Measurements from ENCODE around the gene CCDC90B. TPM values are rescaled to one million over a fixed set of nuclear protein-coding genes. Genes with fewer than 3 reads are reported as not detected.
A peak's percentile ranks its signal among the peaks of the same experiment; 100 is the strongest.
"Not testable (repeated sequence)": the region's sequence is repeated elsewhere in the genome, so short reads cannot be mapped to it uniquely, and the experiment has no call there.

Gene CCDC90B
- total RNA-seq, 1 donor from 2014 or later = 20.1 TPM

- ATAC-seq (ENCODE audit: poor library complexity) (no peak), DNase-seq (no peak)
- intact Hi-C loops (cut with DNase I) = loop anchor here (5.0 kb wide), 2 partner anchors 428 to 523 kb away; no protein-coding TSS in a partner anchor
Measured at GRCh38 chr11:83294208-83294607, 8.0 kb upstream of the CCDC90B start.

- ATAC-seq (ENCODE audit: poor library complexity) (no peak), DNase-seq (no peak)
- intact Hi-C loops (cut with DNase I) = loop anchor here (5.0 kb wide), 2 partner anchors 429 to 524 kb away; no protein-coding TSS in a partner anchor
Measured at GRCh38 chr11:83293457-83293774, 7.2 kb upstream of the CCDC90B start.

- DNase-seq (no peak), ATAC-seq (ENCODE audit: poor library complexity) (peak; percentile 64)
- intact Hi-C loops (cut with DNase I) = loop anchor here (5.0 kb wide), 2 partner anchors 429 to 524 kb away; no protein-coding TSS in a partner anchor
Measured at GRCh38 chr11:83292709-83293456, 6.7 kb upstream of the CCDC90B start.

- DNase-seq (no peak), ATAC-seq (ENCODE audit: poor library complexity) (no peak)
Measured at GRCh38 chr11:83287631-83288030, 1.5 kb upstream of the CCDC90B start.

GRCh38 chr11:83285151-83285770 is 906 bp downstream of the CCDC90B start:
- DNase-seq (no peak), ATAC-seq (ENCODE audit: poor library complexity) (peak; percentile 74)
- intact Hi-C loops (cut with DNase I) = no loop called here

More at GRCh38 chr11:83287631-83288030, 1.5 kb upstream of the CCDC90B start:
- intact Hi-C loops (cut with DNase I) = no loop called here

- no peak for ATAC-seq (ENCODE audit: poor library complexity)
- intact Hi-C loops (cut with DNase I) = no loop called here
Measured at GRCh38 chr11:83284501-83285150, 1.5 kb downstream of the CCDC90B start.

GRCh38 chr11:83282084-83282716 is 4.0 kb downstream of the CCDC90B start:
- DNase-seq = no peak
- intact Hi-C loops (cut with DNase I) = no loop called here
- ATAC-seq (ENCODE audit: poor library complexity) = no peak

More at GRCh38 chr11:83284501-83285150, 1.5 kb downstream of the CCDC90B start:
- DNase-seq = no peak

- intact Hi-C loops (cut with DNase I) = no loop called here
- DNase-seq (no peak), ATAC-seq (ENCODE audit: poor library complexity) (no peak)
Measured at GRCh38 chr11:83280256-83280655, 5.9 kb downstream of the CCDC90B start.

GRCh38 chr11:83278351-83278750 is 7.8 kb downstream of the CCDC90B start:
- DNase-seq (no peak), ATAC-seq (ENCODE audit: poor library complexity) (no peak)
- intact Hi-C loops (cut with DNase I) = no loop called here

- DNase-seq = no peak
- no peak for ATAC-seq (ENCODE audit: poor library complexity)
- intact Hi-C loops (cut with DNase I) = no loop called here
Measured at GRCh38 chr11:83275888-83276641, 10.1 kb downstream of the CCDC90B start.

GRCh38 chr11:83272627-83273026 is 13.5 kb downstream of the CCDC90B start:
- DNase-seq (no peak), ATAC-seq (ENCODE audit: poor library complexity) (no peak)
- intact Hi-C loops (cut with DNase I) = no loop called here

GRCh38 chr11:83271734-83272133 is 14.4 kb downstream of the CCDC90B start:
- DNase-seq; intact Hi-C loops (cut with DNase I); ATAC-seq (ENCODE audit: poor library complexity): not testable (repeated sequence)

GRCh38 chr11:83269080-83269479 is 17.1 kb downstream of the CCDC90B start:
- intact Hi-C loops (cut with DNase I); ATAC-seq (ENCODE audit: poor library complexity); DNase-seq: not testable (repeated sequence)

- no peak for DNase-seq
- no peak for ATAC-seq (ENCODE audit: poor library complexity)
- intact Hi-C loops (cut with DNase I) = no loop called here
Measured at GRCh38 chr11:83265331-83265730, 20.8 kb downstream of the CCDC90B start.

- intact Hi-C loops (cut with DNase I) = no loop called here
- ATAC-seq (ENCODE audit: poor library complexity) = peak; percentile 95
Measured at GRCh38 chr11:83259559-83259958, 26.6 kb downstream of the CCDC90B start.

GRCh38 chr11:83257761-83258168 is 28.4 kb downstream of the CCDC90B start:
- DNase-seq (no peak), ATAC-seq (ENCODE audit: poor library complexity) (no peak)
- intact Hi-C loops (cut with DNase I) = no loop called here

More at GRCh38 chr11:83259559-83259958, 26.6 kb downstream of the CCDC90B start:
- no peak for DNase-seq

- intact Hi-C loops (cut with DNase I) = no loop called here
- ATAC-seq (ENCODE audit: poor library complexity) (no peak), DNase-seq (no peak)
Measured at GRCh38 chr11:83256602-83257340, 29.4 kb downstream of the CCDC90B start.

GRCh38 chr11:83255366-83255765 is 30.8 kb downstream of the CCDC90B start:
- intact Hi-C loops (cut with DNase I) = no loop called here
- no peak for ATAC-seq (ENCODE audit: poor library complexity)
- no peak for DNase-seq

Data from Right ventricle myocardium superior (tissue), 1 donor.